T1000 (cell line): ENCODE measurements around the gene OR2D3.
"Not testable (repeated sequence)": the region's sequence is repeated elsewhere in the genome, so short reads cannot be mapped to it uniquely, and the experiment has no call there.

Experiments used
- DNase-seq: peaks from one replicate; lab custom pipeline; 2025; ENCODE audit warnings: mixed read lengths; lab: John Stamatoyannopoulos, UW

OR2D3 gene

DNA sequence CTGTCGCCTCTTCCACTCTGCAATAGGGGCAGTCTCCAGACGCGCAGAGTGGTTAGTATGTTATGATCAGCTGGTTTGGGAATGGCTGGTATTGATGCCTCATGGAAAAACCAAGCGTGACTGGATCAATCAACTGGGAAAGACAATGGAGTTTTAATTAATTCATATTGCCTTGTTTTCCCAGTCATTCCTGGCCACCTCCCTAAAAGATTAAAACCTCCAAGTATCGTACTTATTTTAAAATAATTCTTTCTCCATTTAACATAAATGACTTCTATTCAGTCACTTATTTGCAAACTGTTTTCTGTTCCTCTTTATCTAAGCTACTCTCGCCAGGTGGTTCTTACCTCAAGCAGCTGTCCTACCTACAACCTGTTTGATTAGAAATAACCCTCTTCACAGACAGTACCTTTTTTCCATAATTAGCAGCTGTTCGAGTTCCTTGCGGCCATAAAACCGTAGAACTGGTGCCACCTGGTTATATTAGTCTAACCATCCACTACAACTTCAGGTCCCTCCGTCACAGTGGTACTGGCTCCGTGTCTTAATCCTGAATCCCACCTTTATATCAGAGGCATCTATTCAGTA is 6.3 kb downstream of the OR2D3 start:
- no peak for DNase-seq

DNA sequence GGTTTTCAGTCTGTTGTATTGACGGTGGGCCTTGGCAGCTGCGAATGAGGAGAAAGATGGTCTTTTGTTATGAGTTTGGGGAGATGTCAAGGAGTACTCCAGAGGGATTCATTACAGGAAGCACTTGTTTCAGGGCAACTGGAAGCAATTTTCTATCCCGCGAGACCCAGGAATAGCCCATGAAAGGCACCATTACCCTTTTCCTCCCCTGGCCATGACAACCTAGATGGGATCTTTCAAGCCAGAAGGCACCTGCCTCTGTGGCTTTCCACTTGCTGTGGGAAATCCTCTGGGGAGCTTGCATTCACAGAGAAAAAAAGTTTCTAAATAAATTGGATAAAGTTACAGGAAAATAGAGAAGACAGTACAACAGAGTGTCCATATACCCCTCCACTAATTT is 8.1 kb downstream of the OR2D3 start:
- DNase-seq: no peak

DNA sequence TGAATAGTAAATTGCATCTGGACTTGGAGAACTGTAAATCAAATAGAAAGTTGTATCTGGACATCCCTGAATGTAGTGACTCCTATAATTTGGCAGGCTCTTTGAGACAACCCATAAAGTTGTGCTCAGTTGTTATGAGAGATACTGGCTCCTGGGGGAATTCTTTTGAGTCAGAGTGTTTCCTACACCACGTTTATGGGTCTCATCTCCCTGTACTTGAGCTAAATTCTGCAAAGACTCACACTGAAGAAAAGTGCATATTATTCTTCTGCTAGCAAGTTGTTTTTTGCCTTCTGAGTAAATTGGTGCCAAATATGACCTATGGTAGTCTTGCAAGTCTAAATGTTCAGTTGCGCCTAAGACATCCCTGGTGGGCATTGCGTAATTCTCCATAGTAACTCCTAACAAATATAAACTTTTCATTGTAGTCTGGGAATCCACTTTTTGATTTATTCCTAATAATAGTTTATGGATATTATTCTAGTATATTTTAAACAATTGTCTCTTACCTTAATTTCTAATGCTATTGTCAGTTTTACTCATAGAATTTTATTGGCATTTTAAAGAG is 10.4 kb downstream of the OR2D3 start:
- no peak for DNase-seq

DNA sequence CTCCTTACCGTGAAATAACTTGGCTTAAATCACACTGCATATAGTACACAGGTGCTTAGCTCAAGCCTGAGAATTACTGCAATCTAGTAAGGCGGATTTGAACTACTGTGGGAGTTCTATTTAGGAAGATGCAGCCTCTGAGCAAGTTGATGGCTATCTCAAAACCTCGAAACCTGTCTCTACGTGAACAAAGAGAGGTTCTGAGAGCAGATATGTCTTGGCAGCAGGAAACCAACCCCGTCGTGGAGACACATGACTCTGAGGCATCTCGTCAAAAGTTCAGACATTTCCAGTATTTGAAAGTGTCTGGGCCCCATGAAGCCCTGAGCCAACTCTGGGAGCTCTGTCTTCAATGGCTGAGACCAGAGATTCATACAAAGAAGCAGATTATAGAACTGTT is 11.3 kb downstream of the OR2D3 start:
- DNase-seq: no peak

DNA sequence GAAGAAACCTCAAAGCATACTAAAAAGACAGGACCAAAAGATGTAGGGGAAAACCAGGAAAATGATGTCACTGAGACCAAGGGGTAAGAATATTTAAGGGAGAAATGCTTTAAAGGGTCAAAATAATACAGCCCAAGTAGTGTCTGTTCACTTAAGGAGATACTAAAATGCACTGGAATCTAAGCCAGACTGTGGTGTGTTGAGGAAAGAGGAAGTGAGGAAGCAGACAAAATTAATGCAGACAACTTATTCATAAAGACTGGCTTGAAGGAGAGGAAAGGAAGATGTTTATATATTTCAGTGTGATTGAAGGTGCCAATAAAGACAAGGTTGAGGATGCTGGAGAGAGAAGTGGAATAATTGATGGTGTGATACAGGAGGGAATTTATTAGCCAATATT is 21.2 kb downstream of the OR2D3 start:
- DNase-seq: no peak

DNA sequence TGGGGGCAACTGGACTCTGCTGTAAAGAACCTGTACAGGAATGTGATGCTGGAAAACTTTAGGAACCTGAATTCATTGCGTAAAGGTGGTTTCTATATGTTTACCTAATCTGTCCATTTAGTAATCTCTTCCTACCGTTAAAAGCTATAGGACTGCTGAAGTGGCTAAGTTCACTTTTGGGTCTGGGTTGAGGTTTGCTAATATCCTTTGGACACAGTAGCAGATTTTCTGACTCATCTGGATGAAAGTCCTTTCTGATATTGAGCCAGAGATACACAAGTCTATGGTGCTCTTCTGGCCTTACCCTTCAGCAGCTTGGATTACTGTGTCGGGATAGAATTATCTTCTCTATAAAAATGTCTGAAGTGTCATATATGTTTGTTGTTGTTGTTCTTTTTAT is 22.3 kb downstream of the OR2D3 start:
- DNase-seq: no peak

DNA sequence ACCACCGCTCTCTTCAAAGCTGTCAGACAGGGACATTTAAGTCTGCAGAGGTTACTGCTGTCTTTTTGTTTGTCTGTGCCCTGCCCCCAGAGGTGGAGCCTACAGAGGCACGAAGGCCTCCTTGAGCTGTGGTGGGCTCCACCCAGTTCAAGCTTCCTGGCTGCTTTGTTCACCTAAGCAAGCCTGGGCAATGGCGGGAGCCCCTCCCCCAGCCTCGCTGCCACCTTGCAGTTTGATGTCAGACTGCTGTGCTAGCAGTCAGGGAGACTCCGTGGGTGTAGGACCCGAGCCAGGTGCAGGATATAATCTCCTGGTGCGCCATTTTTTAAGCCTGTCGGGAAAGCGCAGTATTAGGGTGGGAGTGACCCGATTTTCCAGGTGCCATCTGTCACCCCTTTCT is 33.4 kb downstream of the OR2D3 start:
- DNase-seq: not testable (repeated sequence)

DNA sequence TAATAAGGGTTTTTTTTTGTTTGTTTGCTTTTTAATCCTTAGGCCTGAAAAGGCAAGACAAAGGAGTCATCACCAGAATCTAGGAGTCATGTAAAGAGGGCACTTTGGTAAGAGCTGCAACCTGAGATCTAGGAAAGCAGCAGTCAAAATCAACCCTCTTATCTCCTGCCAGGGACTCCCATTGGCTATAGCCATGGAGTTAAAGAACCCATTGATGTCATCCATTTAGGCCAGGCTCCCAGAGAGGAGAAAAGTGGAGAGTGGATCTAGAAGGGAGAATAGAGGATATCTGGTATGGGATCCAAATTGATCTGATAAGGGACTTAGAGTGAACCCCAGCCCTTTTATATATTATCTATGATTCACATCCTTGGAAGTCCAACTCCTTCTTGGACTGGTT is 41.3 kb downstream of the OR2D3 start:
- DNase-seq: no peak

DNA sequence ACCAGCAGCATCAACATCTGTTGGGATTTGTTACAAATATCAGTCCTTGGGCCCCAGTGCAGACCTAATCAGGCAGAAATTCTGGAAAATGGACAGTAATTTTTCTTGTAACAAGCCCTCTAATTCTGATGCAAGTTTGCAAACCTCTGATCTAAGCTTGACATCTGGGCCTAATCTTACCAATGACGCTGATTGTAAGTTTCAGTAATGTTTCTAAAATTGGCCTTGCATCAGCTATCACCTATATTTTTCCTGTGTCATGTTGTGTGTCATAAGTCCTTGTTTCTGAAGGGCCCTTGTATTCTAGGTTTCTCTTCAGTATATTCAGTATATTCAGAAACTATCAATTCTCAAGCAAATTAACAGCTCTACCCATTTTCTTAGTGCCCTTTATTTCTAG is 41.9 kb downstream of the OR2D3 start:
- DNase-seq: no peak

DNA sequence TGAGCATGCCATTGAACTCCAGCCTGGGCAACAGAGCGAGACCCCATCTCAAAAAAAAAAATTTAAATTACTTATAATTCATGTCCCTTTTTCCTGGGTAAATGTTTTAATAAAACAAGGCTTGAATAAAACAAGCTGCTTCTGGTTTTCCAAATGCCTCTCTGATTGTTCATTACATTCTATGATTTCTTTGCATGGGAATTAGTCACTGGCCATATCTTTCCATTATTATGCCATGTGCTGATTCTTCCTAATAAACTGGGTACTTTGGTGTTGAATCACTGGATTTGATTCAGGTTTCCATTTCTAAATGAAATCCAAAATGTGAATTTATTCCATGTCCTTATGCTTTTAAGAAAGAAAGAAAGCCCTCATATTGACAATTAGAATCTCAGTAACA is 48.0 kb downstream of the OR2D3 start:
- no peak for DNase-seq

DNA sequence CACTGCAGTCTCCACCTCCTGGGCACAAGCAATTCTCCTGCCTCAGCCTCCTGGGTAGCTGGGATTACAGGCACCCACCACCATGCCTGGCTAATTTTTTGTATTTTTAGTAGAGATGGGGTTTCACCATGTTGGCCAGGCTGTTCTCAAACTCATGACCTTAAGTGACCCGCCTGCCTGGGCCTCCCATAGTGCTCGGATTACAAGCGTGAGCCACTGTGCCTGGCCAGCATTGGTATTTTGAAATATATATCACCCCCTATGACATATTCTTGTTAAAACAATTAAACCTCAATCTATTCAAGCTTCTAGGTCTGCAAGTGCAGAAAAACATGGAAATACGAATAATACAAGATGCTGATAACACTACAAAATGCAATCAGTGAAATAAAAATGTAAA is 49.1 kb downstream of the OR2D3 start:
- not testable (repeated sequence) for DNase-seq
